Nephron (organoid): ENCODE results near the gene OR51E1.
A peak's percentile ranks its signal among the peaks of the same experiment; 100 is the strongest.

Experiments
- H3K27ac Mint-ChIP-seq, 3 experiments: 2 replicates each; pipeline ENCODE4 v1.8.0; 2020; ENCODE audit warnings: mixed read lengths in 3 of 3, mild to moderate bottlenecking in 2 of 3, moderate library complexity in 1 of 3
- H3K27me3 Mint-ChIP-seq: 2 replicates; pipeline ENCODE4 v1.8.0; 2021; ENCODE audit warnings: low read depth, mild to moderate bottlenecking, moderate library complexity, mixed read lengths
- H3K36me3 Mint-ChIP-seq: 2 replicates; pipeline ENCODE4 v1.8.0; 2020; ENCODE audit warnings: low read depth, mixed read lengths
- H3K4me1 Mint-ChIP-seq: 2 replicates; pipeline ENCODE4 v1.8.0; 2020; ENCODE audit warnings: mixed read lengths
- H3K4me3 Mint-ChIP-seq, 3 experiments: 2 replicates each; pipeline ENCODE4 v1.8.0; 2020; ENCODE audit warnings: mild to moderate bottlenecking in 3 of 3, mixed read lengths in 3 of 3, moderate library complexity in 2 of 3
- H3K9me3 Mint-ChIP-seq: 2 replicates; pipeline ENCODE4 v1.8.0; 2020; ENCODE audit warnings: mixed read lengths
- TF ChIP-seq, protein P1 (sequence below), 3 experiments: fragments of 200-600 bp; sonication (generic); IDR thresholded peaks; one replicate each; pipeline ENCODE4 v1.5.0; 2021; ENCODE audit warnings: antibody characterized with exemption in 3 of 3; ENCODE audit not compliant: unreplicated experiment in 3 of 3

Gene OR51E1

DNA sequence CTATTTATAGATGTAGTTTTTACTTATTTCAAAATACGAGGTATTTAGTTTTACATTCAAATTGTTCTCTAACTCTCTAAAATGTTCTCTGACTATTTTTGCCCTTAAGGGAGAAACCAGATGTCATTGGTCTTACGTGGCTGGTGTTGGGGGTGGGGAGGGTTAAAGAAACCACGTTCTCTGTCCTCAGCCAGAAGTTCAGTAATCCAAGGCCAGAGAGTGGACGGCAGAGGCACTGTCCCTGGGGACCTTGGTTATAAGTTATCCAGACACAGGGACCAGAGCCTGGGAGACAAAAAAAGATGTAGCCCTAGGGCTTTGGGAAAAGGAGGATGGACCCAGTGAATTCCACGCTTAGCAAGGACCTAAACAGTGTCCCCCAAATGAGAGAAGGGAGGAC, 706 bp upstream of the OR51E1 start:
- no peaks in the 10 kb centered on the region for H3K9me3 Mint-ChIP-seq
- H3K36me3 Mint-ChIP-seq: no peaks in the 10 kb centered on the region
- TF ChIP-seq, protein P1, sequence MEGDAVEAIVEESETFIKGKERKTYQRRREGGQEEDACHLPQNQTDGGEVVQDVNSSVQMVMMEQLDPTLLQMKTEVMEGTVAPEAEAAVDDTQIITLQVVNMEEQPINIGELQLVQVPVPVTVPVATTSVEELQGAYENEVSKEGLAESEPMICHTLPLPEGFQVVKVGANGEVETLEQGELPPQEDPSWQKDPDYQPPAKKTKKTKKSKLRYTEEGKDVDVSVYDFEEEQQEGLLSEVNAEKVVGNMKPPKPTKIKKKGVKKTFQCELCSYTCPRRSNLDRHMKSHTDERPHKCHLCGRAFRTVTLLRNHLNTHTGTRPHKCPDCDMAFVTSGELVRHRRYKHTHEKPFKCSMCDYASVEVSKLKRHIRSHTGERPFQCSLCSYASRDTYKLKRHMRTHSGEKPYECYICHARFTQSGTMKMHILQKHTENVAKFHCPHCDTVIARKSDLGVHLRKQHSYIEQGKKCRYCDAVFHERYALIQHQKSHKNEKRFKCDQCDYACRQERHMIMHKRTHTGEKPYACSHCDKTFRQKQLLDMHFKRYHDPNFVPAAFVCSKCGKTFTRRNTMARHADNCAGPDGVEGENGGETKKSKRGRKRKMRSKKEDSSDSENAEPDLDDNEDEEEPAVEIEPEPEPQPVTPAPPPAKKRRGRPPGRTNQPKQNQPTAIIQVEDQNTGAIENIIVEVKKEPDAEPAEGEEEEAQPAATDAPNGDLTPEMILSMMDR (IDR thresholded peaks at IDR 0.05; ENCODE audit: unreplicated experiment in 3 of 3): no peak
- no peak overlapping the region for H3K27ac Mint-ChIP-seq
- H3K4me1 Mint-ChIP-seq: peaks cover 7% of the 10 kb centered on the region
- H3K27me3 Mint-ChIP-seq: peaks cover 5% of the 10 kb centered on the region
- H3K4me3 Mint-ChIP-seq: no peak overlapping the region

- TF ChIP-seq, protein P1 (IDR thresholded peaks at IDR 0.05; ENCODE audit: unreplicated experiment in 3 of 3): no peak
- H3K9me3 Mint-ChIP-seq: no peaks in the 10 kb centered on the region
- peaks cover 5% of the 10 kb centered on the region for H3K27me3 Mint-ChIP-seq
- H3K36me3 Mint-ChIP-seq: no peaks in the 10 kb centered on the region
- no peak overlapping the region for H3K27ac Mint-ChIP-seq
- H3K4me3 Mint-ChIP-seq: no peak overlapping the region
- H3K4me1 Mint-ChIP-seq: peaks cover 9% of the 10 kb centered on the region
Observed at GRCh38 chr11:4644233-4644632, 451 bp downstream of the OR51E1 start.

DNA sequence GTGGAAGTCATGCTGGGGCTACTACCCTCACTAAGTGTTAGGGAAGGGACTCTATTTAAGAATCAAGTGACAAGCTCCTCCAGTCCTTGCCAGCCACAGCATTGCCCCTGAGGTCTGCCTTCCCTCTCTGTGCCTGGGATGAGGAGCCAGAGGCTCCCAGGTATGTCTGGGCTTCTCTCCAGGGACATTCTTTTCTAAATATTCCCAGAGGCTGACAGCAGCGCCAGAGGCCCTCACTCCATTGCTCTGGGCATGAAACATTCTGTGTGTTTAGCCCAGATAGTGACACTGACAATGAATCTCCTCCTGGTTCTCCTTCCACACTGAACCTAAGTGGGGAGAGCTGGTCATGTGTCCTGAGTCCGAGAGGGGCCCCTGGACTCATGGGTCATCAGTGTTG, 2.2 kb downstream of the OR51E1 start:
- Mint-ChIP-seq H3K36me3 (no peaks in the 10 kb centered on the region), H3K4me1 (peaks cover 9% of the 10 kb centered on the region), H3K27ac (no peak overlapping the region), H3K27me3 (peaks cover 5% of the 10 kb centered on the region), H3K9me3 (no peaks in the 10 kb centered on the region), H3K4me3 (no peak overlapping the region)
- TF ChIP-seq, protein P1 (IDR thresholded peaks at IDR 0.05; ENCODE audit: unreplicated experiment in 3 of 3): no peak

- Mint-ChIP-seq H3K27me3 (peaks cover 5% of the 10 kb centered on the region), H3K4me1 (peaks cover 6% of the 10 kb centered on the region), H3K4me3 (no peak overlapping the region), H3K9me3 (no peaks in the 10 kb centered on the region), H3K36me3 (no peaks in the 10 kb centered on the region), H3K27ac (no peak overlapping the region)
- TF ChIP-seq, protein P1 (IDR thresholded peaks at IDR 0.05; ENCODE audit: unreplicated experiment in 3 of 3): no peak
Observed at GRCh38 chr11:4647766-4648165, 4.0 kb downstream of the OR51E1 start.

DNA sequence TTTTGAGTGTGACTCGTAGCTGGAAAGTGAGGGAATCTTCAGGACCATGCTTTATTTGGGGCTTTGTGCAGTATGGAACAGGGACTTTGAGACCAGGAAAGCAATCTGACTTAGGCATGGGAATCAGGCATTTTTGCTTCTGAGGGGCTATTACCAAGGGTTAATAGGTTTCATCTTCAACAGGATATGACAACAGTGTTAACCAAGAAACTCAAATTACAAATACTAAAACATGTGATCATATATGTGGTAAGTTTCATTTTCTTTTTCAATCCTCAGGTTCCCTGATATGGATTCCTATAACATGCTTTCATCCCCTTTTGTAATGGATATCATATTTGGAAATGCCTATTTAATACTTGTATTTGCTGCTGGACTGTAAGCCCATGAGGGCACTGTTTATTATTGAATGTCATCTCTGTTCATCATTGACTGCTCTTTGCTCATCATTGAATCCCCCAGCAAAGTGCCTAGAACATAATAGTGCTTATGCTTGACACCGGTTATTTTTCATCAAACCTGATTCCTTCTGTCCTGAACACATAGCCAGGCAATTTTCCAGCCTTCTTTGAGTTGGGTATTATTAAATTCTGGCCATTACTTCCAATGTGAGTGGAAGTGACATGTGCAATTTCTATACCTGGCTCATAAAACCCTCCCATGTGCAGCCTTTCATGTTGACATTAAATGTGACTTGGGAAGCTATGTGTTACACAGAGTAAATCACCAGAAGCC, 11.0 kb downstream of the OR51E1 start:
- no peaks in the 10 kb centered on the region for H3K9me3 Mint-ChIP-seq
- no peaks in the 10 kb centered on the region for H3K36me3 Mint-ChIP-seq
- H3K4me3 Mint-ChIP-seq: no peak overlapping the region
- no peaks in the 10 kb centered on the region for H3K27me3 Mint-ChIP-seq
- TF ChIP-seq, protein P1 (IDR thresholded peaks at IDR 0.05; ENCODE audit: unreplicated experiment in 3 of 3): no peak
- peak overlapping the region in 1 of 3 experiments; percentile 4 for H3K27ac Mint-ChIP-seq
- no peaks in the 10 kb centered on the region for H3K4me1 Mint-ChIP-seq
